H1 (cell line): Measurements from ENCODE around the gene CENPX.

Experiments
- CEBPB ChIP-seq: IDR thresholded peaks from 2 replicates; pipeline ENCODE4 v1.6.1; 2012; ENCODE audit warnings: low read depth, low read length
- CHD2 ChIP-seq: IDR thresholded peaks from 2 replicates; pipeline ENCODE4 v1.6.1; 2012; ENCODE audit warnings: low read length, improper control_type of control experiment
- CTCF ChIP-seq, 3 experiments: IDR thresholded peaks; 1 replicate in 2 of 3; 2 replicates in 1 of 3; pipeline versions ENCODE4 v1.5.1 to v1.6.1; 2011; ENCODE audit warnings: low read length in 3 of 3, mild to moderate bottlenecking in 3 of 3, inconsistent platforms in 2 of 3, low read depth in 1 of 3, moderate library complexity in 1 of 3; ENCODE audit not compliant: insufficient read depth in 1 of 3; ENCODE audit errors: control extremely low read depth in 1 of 3
- EGR1 ChIP-seq: IDR thresholded peaks from 2 replicates; pipeline ENCODE4 v1.6.1; 2011; ENCODE audit warnings: low read depth, low read length, borderline replicate concordance
- EP300 ChIP-seq, 2 experiments: IDR thresholded peaks; 1 replicate in 1 of 2; 2 replicates in 1 of 2; pipeline ENCODE4 v1.6.1; 2011 to 2012; ENCODE audit warnings: low read depth in 2 of 2, low read length in 2 of 2, mild to moderate bottlenecking in 2 of 2, borderline replicate concordance in 1 of 2, inconsistent platforms in 1 of 2, moderate library complexity in 1 of 2
- EZH2 ChIP-seq: fragments of 200-600 bp; sonication (generic); IDR thresholded peaks from 2 replicates; pipeline ENCODE4 v1.7.1; 2012; ENCODE audit warnings: low read depth, mild to moderate bottlenecking, moderate library complexity, low read length, inconsistent platforms; ENCODE audit not compliant: severe bottlenecking
- HDAC2 ChIP-seq, 2 experiments: fragments of 300-600 bp in 1 of 2; sonication (generic) in 1 of 2; IDR thresholded peaks; 2 replicates each; pipeline ENCODE4 v1.6.1; 2011 to 2012; ENCODE audit warnings: low read depth in 2 of 2, low read length in 2 of 2, mild to moderate bottlenecking in 2 of 2, moderate library complexity in 2 of 2, borderline replicate concordance in 1 of 2, inconsistent platforms in 1 of 2
- MAX ChIP-seq: IDR thresholded peaks from 2 replicates; pipeline ENCODE4 v1.6.1; 2012; ENCODE audit warnings: inconsistent platforms
- POLR2A ChIP-seq, 2 experiments: IDR thresholded peaks; 1 replicate in 1 of 2; 2 replicates in 1 of 2; pipeline ENCODE4 v1.6.1; 2011; ENCODE audit warnings: low read depth in 2 of 2, low read length in 2 of 2, mild to moderate bottlenecking in 2 of 2; ENCODE audit errors: control extremely low read depth in 1 of 2
- RNF2 ChIP-seq: fragments of 200-900, 300-1000 bp; sonication (generic); IDR thresholded peaks from 2 replicates; pipeline ENCODE4 v1.7.1; 2016; ENCODE audit warnings: borderline replicate concordance, low read depth, mild to moderate bottlenecking, antibody characterized with exemption, low read length; ENCODE audit not compliant: poor library complexity, severe bottlenecking; ENCODE audit errors: missing control alignments
- SIX5 ChIP-seq: IDR thresholded peaks from 2 replicates; pipeline ENCODE4 v1.6.1; 2011; ENCODE audit warnings: mild to moderate bottlenecking, low read depth, low read length
- TEAD4 ChIP-seq: IDR thresholded peaks from 2 replicates; pipeline ENCODE4 v1.6.1; 2012; ENCODE audit warnings: low read depth, low read length, inconsistent platforms, mixed read lengths
- YY1 ChIP-seq: IDR thresholded peaks from 2 replicates; pipeline ENCODE4 v1.6.1; 2011; ENCODE audit warnings: low read depth, mild to moderate bottlenecking, low read length

- TF ChIP-seq HDAC2 (IDR thresholded peaks at IDR 0.05; ENCODE audit: borderline replicate concordance in 1 of 2, low read depth in 2 of 2, low read length in 2 of 2) (no peak), EZH2 (no peak), TEAD4 (no peak), EP300 (IDR thresholded peaks at IDR 0.05; ENCODE audit: borderline replicate concordance in 1 of 2, low read depth in 2 of 2, low read length in 2 of 2) (no peak), CTCF (IDR thresholded peaks at IDR 0.05; ENCODE audit: control extremely low read depth in 1 of 3, insufficient read depth in 1 of 3, low read depth in 1 of 3, low read length in 3 of 3) (no peak), CHD2 (no peak), RNF2 (no peak), POLR2A (IDR thresholded peaks at IDR 0.05; ENCODE audit: control extremely low read depth in 1 of 2, low read depth in 2 of 2, low read length in 2 of 2) (no peak), EGR1 (no peak), MAX (no peak), YY1 (no peak), SIX5 (no peak), CEBPB (no peak)
Observed at GRCh38 chr17:82045936-82046484, 23.3 kb upstream of the CENPX start.
